GM23248 (cell line): ENCODE measurements around the gene SIAH3. TPM values are rescaled to one million over a fixed set of nuclear protein-coding genes. Genes with fewer than 3 reads are reported as not detected.

ENCODE experiments used
- DNase-seq: peaks from one replicate; pipeline ENCODE4 v3.0.0-alpha.2; 2015
- H2AFZ ChIP-seq: fragments of 200-600 bp; sonication (generic); 2 replicates; pipeline ENCODE4 v1.6.1; 2016; ENCODE audit warnings: antibody characterized with exemption
- H3F3A ChIP-seq: fragments of 200-600 bp; sonication (generic); 2 replicates; pipeline ENCODE4 v1.6.1; 2016; ENCODE audit warnings: mild to moderate bottlenecking, antibody characterized with exemption, mixed run types; ENCODE audit not compliant: insufficient read depth
- H3K27ac ChIP-seq: fragments of 200-600 bp; sonication (generic); 2 replicates; pipeline ENCODE4 v1.5.1; 2016; ENCODE audit warnings: mild to moderate bottlenecking
- H3K27me3 ChIP-seq: fragments of 200-600 bp; sonication (generic); replicated peaks from 2 replicates; pipeline ENCODE4 v1.6.1; 2016; ENCODE audit warnings: mild to moderate bottlenecking; ENCODE audit not compliant: insufficient read depth
- H3K36me3 ChIP-seq: fragments of 200-600 bp; sonication (generic); 2 replicates; pipeline ENCODE4 v1.6.1; 2016; ENCODE audit warnings: low read depth, mild to moderate bottlenecking
- H3K4me1 ChIP-seq: fragments of 200-600 bp; sonication (generic); 2 replicates; pipeline ENCODE4 v1.6.1; 2016; ENCODE audit warnings: mild to moderate bottlenecking; ENCODE audit not compliant: insufficient read depth
- H3K4me2 ChIP-seq: fragments of 200-600 bp; sonication (generic); one replicate; pipeline ENCODE4 v1.6.1; 2016; ENCODE audit warnings: mild to moderate bottlenecking; ENCODE audit not compliant: unreplicated experiment
- H3K4me3 ChIP-seq: fragments of 200-600 bp; sonication (generic); 2 replicates; pipeline ENCODE4 v1.5.1; 2016; ENCODE audit warnings: mild to moderate bottlenecking
- H3K79me2 ChIP-seq: fragments of 200-600 bp; sonication (generic); 2 replicates; pipeline ENCODE4 v1.6.1; 2016; ENCODE audit warnings: mild to moderate bottlenecking; ENCODE audit not compliant: insufficient read depth
- H3K9ac ChIP-seq: fragments of 200-600 bp; sonication (generic); 2 replicates; pipeline ENCODE4 v1.6.1; 2016; ENCODE audit warnings: mild to moderate bottlenecking
- H3K9me2 ChIP-seq: fragments of 200-600 bp; sonication (generic); 2 replicates; pipeline ENCODE4 v1.6.1; 2016; ENCODE audit warnings: mixed run types, mild to moderate bottlenecking, moderate library complexity; ENCODE audit not compliant: insufficient read depth
- H3K9me3 ChIP-seq: fragments of 200-600 bp; sonication (generic); one replicate; pipeline ENCODE4 v1.6.1; 2017; ENCODE audit warnings: low read depth
- H4K20me1 ChIP-seq: fragments of 200-600 bp; sonication (generic); 2 replicates; pipeline ENCODE4 v1.6.0; 2016; ENCODE audit not compliant: insufficient read depth
- EZH2 ChIP-seq: fragments of 200-600 bp; sonication (generic); IDR thresholded peaks from 2 replicates; pipeline ENCODE4 v1.6.1; 2018; ENCODE audit warnings: antibody characterized with exemption, mild to moderate bottlenecking; ENCODE audit not compliant: insufficient read depth, poor library complexity, severe bottlenecking
- EZH2phosphoT487 ChIP-seq: fragments of 200-600 bp; sonication (generic); IDR thresholded peaks from 2 replicates; pipeline ENCODE4 v1.6.1; 2018; ENCODE audit warnings: antibody characterized with exemption, moderate library complexity, mild to moderate bottlenecking, low read depth; ENCODE audit not compliant: insufficient read depth
- WGBS, 2 experiments: methylation state at CpG; one replicate each; pipeline ENCODE4 v1.1.6; 2015 to 2017; ENCODE audit warnings: low lambda C conversion rate in 2 of 2, low coverage in 1 of 2; ENCODE audit errors: missing lambda C conversion rate in 2 of 2; 5-methylcytosine and 5-hydroxymethylcytosine counted together
- in situ Hi-C: fragments of 300-500 bp; cut with MboI; formaldehyde crosslinking; loops from 2 replicates; pipeline ENCODE4 v1.15.0; 2020
- polyA plus RNA-seq: library from polyadenylated mRNA; unstranded; fragments of >200 nt; fragmentation: Nextera tagmentation; extraction: Ambion mirVana; gene quantifications from 2 replicates; pipeline ENCODE4 v1.2.1, GENCODE V29; 2016
- total RNA-seq: library from RNA; depleted of rRNA; stranded (reverse); fragments of >200 nt; shearing (Covaris generic); gene quantifications from 2 replicates; pipeline ENCODE4 v1.2.3, GENCODE V29; 2014

SIAH3 gene
- total and polyA plus RNA-seq, 2 experiments from 2014 or later = not detected

- no peak for DNase-seq
- Histone ChIP-seq H2AFZ (no peak overlapping the region), H3K9me3 (no peaks in the 10 kb centered on the region), H3K9ac (no peak overlapping the region), H3K4me2 (no peak overlapping the region), H3F3A (no peaks in the 10 kb centered on the region), H3K4me3 (no peak overlapping the region), H3K36me3 (no peaks in the 10 kb centered on the region), H3K4me1 (peaks cover 6% of the 10 kb centered on the region), H3K79me2 (no peaks in the 10 kb centered on the region), H3K27me3 (peaks cover 18% of the 10 kb centered on the region), H3K27ac (no peak overlapping the region), H3K9me2 (no peaks in the 10 kb centered on the region), H4K20me1 (no peaks in the 10 kb centered on the region)
- in situ Hi-C loops = no loop called here
- TF ChIP-seq EZH2 (no peak), EZH2phosphoT487 (no peak)
- 65 to 67% methylated on average over 5 of the region's 5 CpGs for WGBS, 2 experiments
Observed at GRCh38 chr13:45830121-45830520, 21.4 kb downstream of the SIAH3 start.

DNA sequence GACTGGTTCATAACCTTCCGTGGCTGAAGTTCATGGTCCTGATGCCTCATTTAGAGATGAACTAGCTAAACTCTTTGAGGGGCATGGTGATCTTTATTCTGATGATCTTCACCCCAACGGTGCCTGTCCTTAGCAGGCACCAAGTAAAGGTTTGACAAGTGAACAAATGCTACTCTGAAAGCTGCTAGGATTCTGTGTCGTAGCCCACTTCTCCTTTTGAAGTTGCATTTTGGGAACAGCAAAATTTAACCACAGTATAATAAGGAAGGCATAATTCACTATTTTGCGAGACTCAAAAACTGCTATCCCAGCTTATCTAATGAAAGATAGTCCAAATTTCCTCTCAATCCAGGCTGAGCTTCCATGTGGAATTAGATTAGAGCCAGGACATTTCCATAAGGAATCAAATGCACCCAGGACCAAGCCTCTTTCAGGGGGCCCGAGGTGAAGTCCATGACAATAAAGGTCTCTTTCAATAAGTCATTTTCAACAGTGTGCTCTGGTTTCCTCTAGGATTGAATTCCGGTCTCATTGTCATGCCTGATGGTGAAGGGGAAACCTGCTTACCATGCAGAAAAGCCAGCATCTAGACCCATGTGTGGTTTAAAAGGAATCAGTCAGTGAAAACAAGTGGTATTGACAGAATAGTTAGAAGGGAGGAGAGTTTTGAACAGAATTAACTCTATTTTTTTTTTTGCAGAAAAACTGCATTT is 23.1 kb downstream of the SIAH3 start:
- in situ Hi-C loops = no loop called here
- Histone ChIP-seq H3K9ac (no peak overlapping the region), H3K36me3 (no peaks in the 10 kb centered on the region), H3K27ac (no peak overlapping the region), H2AFZ (no peak overlapping the region), H3K4me2 (no peak overlapping the region), H3K9me3 (no peaks in the 10 kb centered on the region), H3K4me3 (no peak overlapping the region), H3K4me1 (no peaks in the 10 kb centered on the region), H4K20me1 (no peaks in the 10 kb centered on the region), H3K79me2 (no peaks in the 10 kb centered on the region), H3K27me3 (peaks cover 18% of the 10 kb centered on the region), H3K9me2 (no peaks in the 10 kb centered on the region), H3F3A (no peaks in the 10 kb centered on the region)
- TF ChIP-seq EZH2 = no peak
- no peak for TF ChIP-seq EZH2phosphoT487
- WGBS, 2 experiments = 54 to 61% methylated on average over 6 of the region's 6 CpGs
- DNase-seq = no peak

- Histone ChIP-seq H2AFZ (no peak overlapping the region), H3F3A (no peaks in the 10 kb centered on the region), H3K79me2 (no peaks in the 10 kb centered on the region), H3K9ac (no peak overlapping the region), H3K4me1 (no peaks in the 10 kb centered on the region), H3K36me3 (no peaks in the 10 kb centered on the region), H3K9me2 (no peaks in the 10 kb centered on the region), H3K27ac (no peak overlapping the region), H3K4me3 (no peak overlapping the region), H4K20me1 (no peaks in the 10 kb centered on the region), H3K27me3 (peaks cover 18% of the 10 kb centered on the region; the same call in 1 of the 2 replicates), H3K4me2 (no peak overlapping the region), H3K9me3 (no peaks in the 10 kb centered on the region)
- TF ChIP-seq EZH2phosphoT487 (no peak), EZH2 (no peak)
- in situ Hi-C loops = no loop called here
- no peak for DNase-seq
Observed at GRCh38 chr13:45827318-45827717, 24.2 kb downstream of the SIAH3 start.

GRCh38 chr13:45826731-45827130 is 24.8 kb downstream of the SIAH3 start:
- TF ChIP-seq EZH2phosphoT487 (no peak), EZH2 (no peak)
- H3K4me2 ChIP-seq = no peak overlapping the region
- in situ Hi-C loops = no loop called here

GRCh38 chr13:45825387-45825650 is 26.2 kb downstream of the SIAH3 start:
- WGBS, 2 experiments = 71 to 73% methylated on average over 4 of the region's 4 CpGs

More at GRCh38 chr13:45826731-45827130, 24.8 kb downstream of the SIAH3 start:
- WGBS, 2 experiments = 64 to 68% methylated on average over 5 of the region's 5 CpGs
- no peaks in the 10 kb centered on the region for H3K9me2 ChIP-seq
- no peak for DNase-seq
- no peak overlapping the region for H3K9ac ChIP-seq
- no peaks in the 10 kb centered on the region for H3K36me3 ChIP-seq
- H3K9me3 ChIP-seq = no peaks in the 10 kb centered on the region
- no peaks in the 10 kb centered on the region for H4K20me1 ChIP-seq
- no peaks in the 10 kb centered on the region for H3K79me2 ChIP-seq
- H3K27me3 ChIP-seq = peaks cover 18% of the 10 kb centered on the region; the same call in 1 of the 2 replicates
- H3K4me1 ChIP-seq = no peaks in the 10 kb centered on the region
- H2AFZ ChIP-seq = no peak overlapping the region
- H3K4me3 ChIP-seq = no peak overlapping the region
- H3F3A ChIP-seq = no peaks in the 10 kb centered on the region
- no peak overlapping the region for H3K27ac ChIP-seq

More at GRCh38 chr13:45825387-45825650, 26.2 kb downstream of the SIAH3 start:
- Histone ChIP-seq H4K20me1 (no peaks in the 10 kb centered on the region), H2AFZ (no peak overlapping the region), H3K36me3 (no peaks in the 10 kb centered on the region), H3K4me1 (no peaks in the 10 kb centered on the region), H3K4me2 (no peak overlapping the region), H3K4me3 (no peak overlapping the region), H3K9me2 (no peaks in the 10 kb centered on the region), H3K27ac (no peak overlapping the region), H3K9ac (no peak overlapping the region), H3K27me3 (peaks cover 18% of the 10 kb centered on the region; the same call in 1 of the 2 replicates), H3K9me3 (no peaks in the 10 kb centered on the region), H3F3A (no peaks in the 10 kb centered on the region), H3K79me2 (no peaks in the 10 kb centered on the region)
- TF ChIP-seq EZH2 = no peak
- no peak for TF ChIP-seq EZH2phosphoT487
- no peak for DNase-seq
- in situ Hi-C loops = no loop called here
